Kidney (tissue), 14 donors: ENCODE data around the gene SLC11A1. TPM values are rescaled to one million over a fixed set of nuclear protein-coding genes. Genes with fewer than 3 reads are reported as not detected.

ENCODE experiments used
- DNase-seq, 5 donors: peaks; one replicate each; pipeline ENCODE4 v3.0.0-alpha.2; 2013 to 2020
- FAIRE-seq: peaks from 2 replicates; lab custom pipeline; 2012; peaks lifted over from hg19 to GRCh38; lab: Jason Lieb, UNC
- H3K27ac ChIP-seq, 2 donors: one replicate each; pipeline ENCODE4 v1.7.0; 2013; ENCODE audit warnings: low read depth in 2 of 2, low read length in 2 of 2, inconsistent platforms in 1 of 2
- H3K27me3 ChIP-seq: one replicate; pipeline ENCODE4 v1.7.1; 2013; ENCODE audit warnings: low read length, inconsistent platforms; ENCODE audit not compliant: control insufficient read depth, insufficient read depth
- H3K36me3 ChIP-seq, 3 donors: one replicate each; pipeline versions ENCODE4 v1.7.0 to v1.7.1; 2013; ENCODE audit warnings: low read length in 3 of 3, control low read depth in 1 of 3, inconsistent platforms in 1 of 3; ENCODE audit not compliant: insufficient read depth in 3 of 3, control insufficient read depth in 2 of 3
- H3K4me1 ChIP-seq, 3 donors: one replicate each; pipeline versions ENCODE4 v1.7.0 to v1.7.1; 2013; ENCODE audit warnings: low read length in 3 of 3, inconsistent platforms in 1 of 3, low read depth in 1 of 3; ENCODE audit not compliant: control insufficient read depth in 2 of 3, insufficient read depth in 2 of 3
- H3K4me3 ChIP-seq, 3 donors: one replicate each; pipeline versions ENCODE4 v1.7.0 to v1.8.1; 2013; ENCODE audit warnings: low read length in 3 of 3, control low read depth in 1 of 3, inconsistent platforms in 1 of 3
- H3K9ac ChIP-seq, 3 donors: one replicate each; pipeline versions ENCODE4 v1.7.0 to v1.7.1; 2013; ENCODE audit warnings: low read length in 3 of 3, control low read depth in 1 of 3, inconsistent platforms in 1 of 3
- H3K9me3 ChIP-seq, 3 donors: one replicate each; pipeline versions ENCODE4 v1.7.0 to v1.7.1; 2013; ENCODE audit warnings: low read length in 3 of 3, control low read depth in 1 of 3, inconsistent platforms in 1 of 3; ENCODE audit not compliant: control insufficient read depth in 2 of 3, insufficient read depth in 1 of 3
- intact Hi-C: fragments of 100-400 bp; cut with DNase I; formaldehyde crosslinking; loops from one replicate; pipeline ENCODE4 v1.11.1; 2022
- microRNA-seq: library from miRNA; unstranded; fragments of <30 nt; microRNA quantifications from one replicate; pipeline ENCODE4 v1.2.0, GENCODE V29; 2020
- polyA plus RNA-seq: library from polyadenylated mRNA; stranded (reverse); fragments of 350-450 nt; fragmentation: Illumina TruSeq; extraction: RNeasy Lipid Tissue Mini Kit (QIAGEN cat#74804); gene quantifications from one replicate; pipeline ENCODE4 v1.2.3, GENCODE V29; 2014; ENCODE audit warnings: low read depth, low replicate concordance; ENCODE audit not compliant: insufficient read depth
- total RNA-seq: library from RNA; stranded (reverse); fragmentation: NEBNext Ultra II Directional; extraction: Animal tissue kit (Norgen Biotek cat#: 25700); gene quantifications from one replicate; pipeline ENCODE4 v1.2.1, GENCODE V29; 2021
- TF ChIP-seq, protein P1 (sequence below): IDR thresholded peaks from 3 replicates; pipeline ENCODE4 v1.5.1; 2012; ENCODE audit warnings: mild to moderate bottlenecking, moderate library complexity, borderline replicate concordance; ENCODE audit not compliant: insufficient read depth; ENCODE audit errors: extremely low read depth
- donor health status: control.
- donor health status: control.
- donor health status: control.
- donor health status: control.
- donor health status: control.
- donor health status: DM: yes; HTN: yes; CAD: no.
- donor health status: Normal renal cell carcinoma (clear cell type).

Gene SLC11A1
- total and polyA plus RNA-seq, 2 donors from 2014 or later, result 1.2 to 37.6 TPM

DNA sequence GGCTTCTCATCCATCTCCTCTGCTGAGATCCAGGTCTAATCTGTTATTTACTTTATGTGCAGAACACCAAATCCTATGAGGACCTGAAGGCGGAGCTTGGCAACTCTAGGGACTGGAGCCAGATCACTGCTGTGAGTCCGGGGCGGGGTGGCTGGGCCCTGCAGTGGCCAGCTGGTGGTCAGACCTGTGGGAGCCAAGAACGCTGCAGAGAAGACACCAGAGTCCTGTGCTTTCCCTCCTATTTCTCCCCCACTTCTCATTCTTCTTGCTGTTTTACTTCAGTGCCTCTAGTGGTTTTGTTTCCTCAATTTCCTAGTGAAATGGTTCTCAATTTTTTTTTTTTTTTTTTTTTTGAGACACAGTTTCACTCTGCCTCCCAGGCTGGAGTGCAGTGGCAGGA, 56.5 kb downstream of the SLC11A1 start:
- Histone ChIP-seq H3K27me3 (no peaks in the 10 kb centered on the region), H3K9me3 (no peaks in the 10 kb centered on the region), H3K9ac (no peak overlapping the region), H3K4me3 (no peak overlapping the region), H3K27ac (no peak overlapping the region), H3K36me3 (no peaks in the 10 kb centered on the region), H3K4me1 (no peaks in the 10 kb centered on the region)
- no peak for DNase-seq
- no peak for FAIRE-seq
- TF ChIP-seq, protein P1, sequence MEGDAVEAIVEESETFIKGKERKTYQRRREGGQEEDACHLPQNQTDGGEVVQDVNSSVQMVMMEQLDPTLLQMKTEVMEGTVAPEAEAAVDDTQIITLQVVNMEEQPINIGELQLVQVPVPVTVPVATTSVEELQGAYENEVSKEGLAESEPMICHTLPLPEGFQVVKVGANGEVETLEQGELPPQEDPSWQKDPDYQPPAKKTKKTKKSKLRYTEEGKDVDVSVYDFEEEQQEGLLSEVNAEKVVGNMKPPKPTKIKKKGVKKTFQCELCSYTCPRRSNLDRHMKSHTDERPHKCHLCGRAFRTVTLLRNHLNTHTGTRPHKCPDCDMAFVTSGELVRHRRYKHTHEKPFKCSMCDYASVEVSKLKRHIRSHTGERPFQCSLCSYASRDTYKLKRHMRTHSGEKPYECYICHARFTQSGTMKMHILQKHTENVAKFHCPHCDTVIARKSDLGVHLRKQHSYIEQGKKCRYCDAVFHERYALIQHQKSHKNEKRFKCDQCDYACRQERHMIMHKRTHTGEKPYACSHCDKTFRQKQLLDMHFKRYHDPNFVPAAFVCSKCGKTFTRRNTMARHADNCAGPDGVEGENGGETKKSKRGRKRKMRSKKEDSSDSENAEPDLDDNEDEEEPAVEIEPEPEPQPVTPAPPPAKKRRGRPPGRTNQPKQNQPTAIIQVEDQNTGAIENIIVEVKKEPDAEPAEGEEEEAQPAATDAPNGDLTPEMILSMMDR, result no peak
- intact Hi-C loops, result no loop called here

DNA sequence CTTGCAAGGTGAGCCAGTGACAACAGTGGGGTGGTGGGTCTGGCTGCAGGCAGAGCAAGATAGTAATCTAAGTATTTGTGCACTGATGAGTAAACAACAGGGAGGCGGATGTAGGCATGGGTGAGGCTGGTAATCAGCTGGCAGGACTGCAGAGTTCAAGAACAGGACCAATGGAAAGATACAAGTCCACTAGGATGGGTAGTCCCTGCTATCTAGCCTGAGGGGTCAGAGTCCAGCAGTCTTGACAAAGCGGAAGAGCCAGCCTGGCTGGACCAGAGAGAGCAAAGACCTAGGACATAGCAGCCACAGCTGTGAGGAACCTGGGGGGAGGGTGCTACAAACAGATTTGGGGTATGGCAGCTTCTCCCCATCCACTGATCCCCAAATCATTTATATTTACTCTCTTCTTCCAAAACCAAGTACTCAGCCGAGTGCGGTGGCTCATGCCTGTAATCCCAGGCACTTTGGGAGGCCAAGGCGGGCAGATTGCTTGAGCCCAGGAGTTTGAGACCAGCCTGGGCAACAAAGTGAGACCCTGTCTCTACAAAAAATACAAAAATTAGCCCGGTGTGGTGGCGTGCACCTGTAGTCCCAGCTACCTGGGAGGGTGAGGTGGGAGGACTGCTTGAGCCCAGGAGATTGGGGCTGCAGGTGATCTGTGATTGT, 62.8 kb downstream of the SLC11A1 start:
- H3K27me3 ChIP-seq, result no peaks in the 10 kb centered on the region
- no peaks in the 10 kb centered on the region for H3K4me1 ChIP-seq
- peaks cover 0 to 5% (median 2%) of the 10 kb centered on the region in 3 donors for H3K36me3 ChIP-seq
- no peak overlapping the region for H3K9ac ChIP-seq
- intact Hi-C loops, result no loop called here
- no peaks in the 10 kb centered on the region for H3K9me3 ChIP-seq
- FAIRE-seq (no peak), DNase-seq (peak in 1 of 5 donors; percentile 26)
- TF ChIP-seq, protein P1, result no peak
- H3K4me3 ChIP-seq, result no peak overlapping the region
- H3K27ac ChIP-seq, result no peak overlapping the region

DNA sequence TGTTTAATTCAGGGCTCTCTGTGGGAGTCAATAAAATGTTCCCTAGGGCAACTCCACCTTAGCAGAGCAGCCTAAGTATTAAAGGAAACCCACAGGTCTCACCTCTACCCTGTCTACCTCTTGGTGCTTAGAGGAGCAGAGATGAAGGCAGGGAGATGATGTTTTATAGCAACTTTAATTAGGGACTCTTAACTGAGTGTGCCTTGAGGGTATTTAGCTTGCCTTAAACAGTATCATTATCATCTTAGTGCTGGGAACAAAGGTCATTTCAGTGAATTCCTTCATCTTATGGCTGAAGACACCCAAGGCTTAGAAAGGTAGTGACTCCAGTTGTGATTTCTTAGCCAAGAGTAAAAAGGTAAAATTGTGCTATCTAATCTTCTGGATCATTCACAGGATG, 63.5 kb downstream of the SLC11A1 start:
- H3K27ac ChIP-seq, result no peak overlapping the region
- intact Hi-C loops, result no loop called here
- no peaks in the 10 kb centered on the region for H3K9me3 ChIP-seq
- FAIRE-seq, result no peak
- no peak overlapping the region for H3K4me3 ChIP-seq
- H3K27me3 ChIP-seq, result no peaks in the 10 kb centered on the region
- TF ChIP-seq, protein P1, result no peak
- peaks cover 0 to 5% (median 2%) of the 10 kb centered on the region in 3 donors for H3K36me3 ChIP-seq
- no peaks in the 10 kb centered on the region for H3K4me1 ChIP-seq
- no peak overlapping the region for H3K9ac ChIP-seq
- DNase-seq, result no peak

Small RNA genes lying within 50 kb of the gene (microRNA-seq; reads per million reads assigned to microRNA genes)
- gene MIR26B, result 36,553 reads per million, percentile 98 among the genes with 10 or more reads in this experiment
- not detected for gene MIR6810

Other genes starting within 250 kb of the SLC11A1 start
- gene CXCR1, start 215.3 kb upstream of the SLC11A1 start, total RNA-seq, result 0.09 TPM
- not detected for gene CXCR1, start 215.3 kb upstream of the SLC11A1 start, polyA plus RNA-seq
- 252 TPM for gene ARPC2, start 165.1 kb upstream of the SLC11A1 start, total RNA-seq
- 195 TPM for gene ARPC2, start 165.1 kb upstream of the SLC11A1 start, polyA plus RNA-seq
- 3.2 TPM for gene GPBAR1, start 121.3 kb upstream of the SLC11A1 start, total RNA-seq
- 6.0 TPM for gene GPBAR1, start 121.3 kb upstream of the SLC11A1 start, polyA plus RNA-seq
- 70.1 TPM for gene AAMP, start 112.1 kb upstream of the SLC11A1 start, total RNA-seq
- gene AAMP, start 112.1 kb upstream of the SLC11A1 start, polyA plus RNA-seq, result 108 TPM
- 90.6 TPM for gene PNKD, start 111.8 kb upstream of the SLC11A1 start, total RNA-seq
- gene PNKD, start 111.8 kb upstream of the SLC11A1 start, polyA plus RNA-seq, result 244 TPM
- 217 TPM for gene TMBIM1, start 89.8 kb upstream of the SLC11A1 start, total RNA-seq
- gene TMBIM1, start 89.8 kb upstream of the SLC11A1 start, polyA plus RNA-seq, result 130 TPM
- gene CATIP, start 25.4 kb upstream of the SLC11A1 start, total RNA-seq, result 6.2 TPM
- 7.6 TPM for gene CATIP, start 25.4 kb upstream of the SLC11A1 start, polyA plus RNA-seq
- gene CTDSP1, start 17.6 kb downstream of the SLC11A1 start, total RNA-seq, result 196 TPM
- gene CTDSP1, start 17.6 kb downstream of the SLC11A1 start, polyA plus RNA-seq, result 118 TPM
- gene VIL1, start 36.9 kb downstream of the SLC11A1 start, total RNA-seq, result 9.0 TPM
- 10.5 TPM for gene VIL1, start 36.9 kb downstream of the SLC11A1 start, polyA plus RNA-seq
- 13.5 TPM for gene USP37, start 186.1 kb downstream of the SLC11A1 start, total RNA-seq
- gene USP37, start 186.1 kb downstream of the SLC11A1 start, polyA plus RNA-seq, result 1.8 TPM
- 35.8 TPM for gene CNOT9, start 186.6 kb downstream of the SLC11A1 start, total RNA-seq
- 12.6 TPM for gene CNOT9, start 186.6 kb downstream of the SLC11A1 start, polyA plus RNA-seq
- gene PLCD4, start 225.6 kb downstream of the SLC11A1 start, total RNA-seq, result 11.0 TPM
- 30.4 TPM for gene PLCD4, start 225.6 kb downstream of the SLC11A1 start, polyA plus RNA-seq